ENCODE measurements around the gene GBF1. TPM values are rescaled to one million over a fixed set of nuclear protein-coding genes. Genes with fewer than 3 reads are reported as not detected.
"Not testable (repeated sequence)": the region's sequence is repeated elsewhere in the genome, so short reads cannot be mapped to it uniquely, and the experiment has no call there.

The GBF1 gene
- total and polyA plus RNA-seq, 10 of the 15 experiments (the other 5 are each of a cell fraction or from before 2014, with no cell fraction given) = 0.82 to 42.0 (median 21.8) TPM

GRCh38 chr10:102306710-102307109 lies 61.4 kb downstream of the GBF1 start (continued):
- TF ChIP-seq NFIC (IDR thresholded peaks at IDR 0.05; ENCODE audit: low read depth, low read length) (no peak), MAX (IDR thresholded peaks at IDR 0.05; ENCODE audit: low read depth, low read length) (no peak), ZNF207 (IDR thresholded peaks at IDR 0.05; ENCODE audit: borderline replicate concordance) (no peak), E2F8 (IDR thresholded peaks at IDR 0.05; ENCODE audit: low read depth, partially characterized antibody) (no peak), HDAC2 (IDR thresholded peaks at IDR 0.05) (no peak), NR2C1 (IDR thresholded peaks at IDR 0.05) (no peak)
- TF ChIP-seq, protein P1, sequence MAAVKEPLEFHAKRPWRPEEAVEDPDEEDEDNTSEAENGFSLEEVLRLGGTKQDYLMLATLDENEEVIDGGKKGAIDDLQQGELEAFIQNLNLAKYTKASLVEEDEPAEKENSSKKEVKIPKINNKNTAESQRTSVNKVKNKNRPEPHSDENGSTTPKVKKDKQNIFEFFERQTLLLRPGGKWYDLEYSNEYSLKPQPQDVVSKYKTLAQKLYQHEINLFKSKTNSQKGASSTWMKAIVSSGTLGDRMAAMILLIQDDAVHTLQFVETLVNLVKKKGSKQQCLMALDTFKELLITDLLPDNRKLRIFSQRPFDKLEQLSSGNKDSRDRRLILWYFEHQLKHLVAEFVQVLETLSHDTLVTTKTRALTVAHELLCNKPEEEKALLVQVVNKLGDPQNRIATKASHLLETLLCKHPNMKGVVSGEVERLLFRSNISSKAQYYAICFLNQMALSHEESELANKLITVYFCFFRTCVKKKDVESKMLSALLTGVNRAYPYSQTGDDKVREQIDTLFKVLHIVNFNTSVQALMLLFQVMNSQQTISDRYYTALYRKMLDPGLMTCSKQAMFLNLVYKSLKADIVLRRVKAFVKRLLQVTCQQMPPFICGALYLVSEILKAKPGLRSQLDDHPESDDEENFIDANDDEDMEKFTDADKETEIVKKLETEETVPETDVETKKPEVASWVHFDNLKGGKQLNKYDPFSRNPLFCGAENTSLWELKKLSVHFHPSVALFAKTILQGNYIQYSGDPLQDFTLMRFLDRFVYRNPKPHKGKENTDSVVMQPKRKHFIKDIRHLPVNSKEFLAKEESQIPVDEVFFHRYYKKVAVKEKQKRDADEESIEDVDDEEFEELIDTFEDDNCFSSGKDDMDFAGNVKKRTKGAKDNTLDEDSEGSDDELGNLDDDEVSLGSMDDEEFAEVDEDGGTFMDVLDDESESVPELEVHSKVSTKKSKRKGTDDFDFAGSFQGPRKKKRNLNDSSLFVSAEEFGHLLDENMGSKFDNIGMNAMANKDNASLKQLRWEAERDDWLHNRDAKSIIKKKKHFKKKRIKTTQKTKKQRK (IDR thresholded peaks at IDR 0.05; ENCODE audit: low read depth, low read length) = no peak

DNA sequence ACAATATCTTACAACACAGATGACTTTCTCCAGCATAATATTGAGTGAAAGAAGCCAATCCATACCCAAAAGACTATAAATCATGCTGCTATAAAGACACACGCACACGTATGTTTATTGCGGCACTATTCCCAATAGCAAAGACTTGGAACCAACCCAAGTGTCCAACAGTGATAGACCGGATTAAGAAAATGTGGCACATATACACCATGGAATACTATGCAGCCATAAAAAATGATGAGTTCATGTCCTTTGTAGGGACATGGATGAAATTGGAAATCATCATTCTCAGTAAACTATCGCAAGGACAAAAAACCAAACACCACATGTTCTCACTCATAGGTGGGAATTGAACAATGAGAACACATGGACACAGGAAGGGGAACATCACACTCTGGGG lies 63.0 kb downstream of the GBF1 start:
- RAD21 ChIA-PET (ENCODE audit: unreplicated experiment) = interaction anchor here (1.9 kb wide), 1 partner anchor 79 kb away, joined by 4 read pairs; no protein-coding TSS in a partner anchor
- H3K27ac ChIP-seq (ENCODE audit: control insufficient read depth, insufficient read depth); H2AFZ ChIP-seq (ENCODE audit: control insufficient read depth, low read depth, low read length); ATAC-seq; in situ Hi-C loops (cut with MboI); BruUV-seq (replicated peaks); H3K4me2 ChIP-seq (ENCODE audit: control insufficient read depth, insufficient read depth); DNase-seq (ENCODE audit: low read depth, low spot score); H4K20me1 ChIP-seq (ENCODE audit: control insufficient read depth, insufficient read depth); H3K9ac ChIP-seq (ENCODE audit: control insufficient read depth, insufficient read depth, low read length); FAIRE-seq; intact Hi-C loops (cut with micrococcal nuclease; ENCODE audit: unreplicated experiment); H3K9me3 ChIP-seq (replicated peaks; ENCODE audit: control insufficient read depth, insufficient read depth, low read length); H3K27me3 ChIP-seq (replicated peaks in 1 of 2; ENCODE audit: control insufficient read depth in 2 of 2, insufficient read depth in 2 of 2, low read length in 1 of 2); H3K36me3 ChIP-seq (ENCODE audit: control insufficient read depth in 2 of 2, insufficient read depth in 2 of 2, low read length in 1 of 2); H3K4me3 ChIP-seq; H3K79me2 ChIP-seq (ENCODE audit: control insufficient read depth, insufficient read depth, low read length); H3K4me1 ChIP-seq (ENCODE audit: control insufficient read depth, insufficient read depth, low read length): not testable (repeated sequence)
- POLR2A ChIA-PET = interaction anchor here (1.2 to 1.4 kb wide), 3 partner anchors 8 to 18 kb away, joined by 3 to 4 read pairs (median 3); no protein-coding TSS in a partner anchor
- CTCF ChIA-PET = interaction anchor here (1.1 to 3.5 kb wide), 4 partner anchors 19 to 86 kb away, joined by 3 to 18 read pairs (median 4); no protein-coding TSS in a partner anchor
- SMC1A ChIA-PET (ENCODE audit: uncharacterized antibody, unreplicated experiment) = interaction anchor here (0.9 to 1.9 kb wide), 6 partner anchors 12 to 60 kb away, joined by 3 to 9 read pairs (median 4); no protein-coding TSS in a partner anchor
- 95% methylated on average over 4 of the region's 5 CpGs for WGBS (ENCODE audit: insufficient coverage, insufficient replicate concordance, low lambda C conversion rate, missing lambda C conversion rate)

Measured in GM12878 (cell line).